PC-3 (cell line): ENCODE results near the gene MMP20.

Experiments used
- CTCF ChIP-seq: fragments of 300-600 bp; sonication (generic); conservative IDR thresholded peaks from 2 replicates; pipeline ENCODE4 v1.5.1; 2017; ENCODE audit warnings: antibody characterized with exemption, low read depth, mild to moderate bottlenecking, low read length
- EZH2 ChIP-seq: fragments of 300-600 bp; sonication (generic); IDR thresholded peaks from one replicate; pipeline ENCODE4 v1.6.1; 2017; ENCODE audit warnings: antibody characterized with exemption, mild to moderate bottlenecking, low read length; ENCODE audit not compliant: unreplicated experiment
- EZH2phosphoT487 ChIP-seq: fragments of 300-600 bp; sonication (generic); IDR thresholded peaks from 2 replicates; pipeline ENCODE4 v1.6.1; 2018; ENCODE audit warnings: mild to moderate bottlenecking, antibody characterized with exemption, low read length, borderline replicate concordance

- TF ChIP-seq EZH2 (no peak), CTCF (no peak), EZH2phosphoT487 (no peak)
Measured at GRCh38 chr11:102623128-102623527, 2.0 kb downstream of the MMP20 start.
